Endometrial microvascular endothelial cells (primary cell): ENCODE data around the gene PLEKHA5. TPM values are rescaled to one million over a fixed set of nuclear protein-coding genes. Genes with fewer than 3 reads are reported as not detected.
"Not testable (repeated sequence)": the region's sequence is repeated elsewhere in the genome, so short reads cannot be mapped to it uniquely, and the experiment has no call there.

Experiments
- in situ Hi-C: cut with HindIII; loops from 2 replicates; pipeline ENCODE4 v1.10.0; 2017; ENCODE audit warnings: low sequenced_read_pairs, low pct_unique_long_range_greater_than_20kb; ENCODE audit errors: inconsistent ontology term
- total RNA-seq: library from RNA; depleted of rRNA; stranded (reverse); fragments of >200 nt; gene quantifications from one replicate; pipeline ENCODE4 v1.2.3, GENCODE V29; 2015; ENCODE audit errors: inconsistent ontology term

Gene PLEKHA5
- total RNA-seq, 1 donor from 2014 or later = 11.2 TPM

DNA sequence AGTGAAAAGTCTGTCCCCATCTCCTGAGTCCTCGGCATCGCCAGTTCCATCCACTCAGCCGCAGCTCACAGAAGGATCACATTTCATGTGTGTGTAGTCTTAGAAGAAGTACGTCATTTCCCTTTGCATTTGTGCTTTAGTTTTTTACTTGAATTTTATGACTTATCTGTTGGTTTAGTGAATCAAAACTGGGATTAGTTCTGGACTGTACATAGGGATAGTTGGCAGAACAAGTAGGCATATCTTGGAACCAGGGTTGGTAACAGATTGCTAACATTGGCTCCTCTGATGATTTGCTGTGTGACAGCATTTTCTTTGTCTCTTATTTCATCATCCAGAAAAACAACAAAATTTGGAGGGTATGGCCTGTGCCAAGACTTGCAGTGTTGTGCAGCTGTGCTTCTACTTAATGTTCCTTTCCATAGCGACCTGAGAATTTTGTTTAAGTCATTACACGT, 240.2 kb downstream of the PLEKHA5 start:
- in situ Hi-C loops = no loop called here

DNA sequence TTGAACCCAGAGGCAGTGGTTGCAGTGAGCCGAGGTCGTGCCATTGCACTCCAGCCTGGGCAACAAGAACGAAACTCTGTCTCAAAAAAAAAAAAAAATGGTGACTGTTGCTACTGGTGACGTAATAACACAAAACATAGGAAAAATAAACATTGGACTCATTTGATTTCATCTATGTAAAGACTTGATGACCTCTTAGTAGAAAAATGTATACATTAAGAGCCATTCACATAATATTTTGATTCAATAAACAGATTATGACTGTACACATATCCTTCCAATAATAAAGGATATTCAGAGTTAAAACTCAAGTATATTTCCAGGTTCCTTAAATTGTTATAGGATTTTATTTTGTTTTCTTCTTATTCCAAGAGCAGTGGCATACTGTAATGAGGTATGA, 244.1 kb downstream of the PLEKHA5 start:
- in situ Hi-C loops = no loop called here

DNA sequence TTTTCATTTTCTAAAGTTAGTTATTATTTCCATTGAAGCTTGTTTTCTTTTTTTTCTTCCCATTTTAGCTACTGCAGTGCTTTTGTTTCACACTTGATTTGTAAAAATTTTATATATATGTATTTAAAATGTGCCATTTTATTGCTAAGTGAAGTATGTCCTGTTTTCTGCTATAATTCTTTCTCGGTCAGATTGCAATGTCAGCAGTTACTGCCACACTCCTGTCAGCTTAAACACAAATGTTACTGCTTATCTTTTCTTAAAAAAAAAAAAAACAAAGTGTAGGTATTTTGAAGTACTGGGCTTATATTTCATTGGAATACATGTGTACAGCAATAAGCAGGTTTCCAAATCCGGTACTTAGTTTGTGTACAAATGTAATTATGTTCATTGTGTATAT, 246.4 kb downstream of the PLEKHA5 start:
- in situ Hi-C loops = no loop called here

DNA sequence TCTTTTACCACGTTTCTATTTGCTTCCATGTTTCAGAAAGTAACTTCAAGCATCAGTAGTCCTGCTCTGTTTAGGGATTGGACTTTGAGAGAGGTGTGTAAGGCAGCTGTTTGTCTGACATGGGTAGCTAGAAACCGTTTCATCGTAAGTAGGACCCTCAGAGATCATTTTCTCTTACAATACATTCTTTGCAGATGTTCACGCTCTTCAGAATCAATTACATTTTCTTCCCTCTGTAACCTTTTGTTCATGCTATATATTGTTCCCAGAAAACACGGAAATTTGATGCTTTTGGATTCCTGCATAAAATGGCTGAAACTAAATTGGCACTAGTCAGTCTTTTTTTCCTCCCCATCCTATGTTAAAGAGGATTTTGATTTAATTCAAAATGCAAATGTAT, 247.2 kb downstream of the PLEKHA5 start:
- in situ Hi-C loops = no loop called here

DNA sequence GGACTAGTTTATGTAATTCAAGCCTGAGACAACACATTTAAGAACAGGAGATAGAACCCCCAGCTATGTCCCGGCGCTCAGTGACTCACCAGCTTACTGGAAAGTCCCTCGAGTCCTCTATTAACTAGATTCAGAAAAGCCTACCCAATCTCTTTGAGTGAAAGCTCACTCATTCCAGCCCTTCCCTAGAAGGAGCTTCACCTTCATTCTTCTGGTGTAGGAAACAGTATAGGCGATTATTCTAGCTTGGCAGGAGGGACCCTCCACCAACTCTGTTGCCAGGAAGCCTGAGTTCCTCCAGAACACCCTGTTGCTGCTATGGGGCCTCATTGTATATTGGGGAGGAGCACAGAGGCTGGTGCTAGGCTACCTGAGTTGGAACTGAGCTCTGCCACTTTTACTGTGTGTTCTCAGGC, 252.6 kb downstream of the PLEKHA5 start:
- in situ Hi-C loops = no loop called here

DNA sequence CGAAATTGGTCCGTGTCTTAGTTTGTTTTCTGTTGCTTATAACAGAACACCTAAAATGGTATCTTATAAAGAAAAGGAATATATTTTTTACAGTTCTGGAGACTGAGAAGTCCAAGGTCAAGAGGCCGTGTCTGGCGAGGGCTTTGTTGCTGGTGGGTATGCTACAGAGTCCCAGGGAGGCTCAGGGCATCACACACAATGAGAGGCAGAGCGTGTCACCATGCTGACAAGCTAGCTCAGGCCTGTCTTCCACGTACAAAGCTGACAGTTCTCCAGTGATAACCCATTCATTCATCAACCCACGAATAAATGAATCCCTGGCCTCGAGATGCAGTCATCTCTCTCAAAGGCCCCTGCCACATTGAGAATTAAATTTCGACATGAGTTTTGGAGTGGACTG, 253.0 kb downstream of the PLEKHA5 start:
- in situ Hi-C loops = no loop called here

DNA sequence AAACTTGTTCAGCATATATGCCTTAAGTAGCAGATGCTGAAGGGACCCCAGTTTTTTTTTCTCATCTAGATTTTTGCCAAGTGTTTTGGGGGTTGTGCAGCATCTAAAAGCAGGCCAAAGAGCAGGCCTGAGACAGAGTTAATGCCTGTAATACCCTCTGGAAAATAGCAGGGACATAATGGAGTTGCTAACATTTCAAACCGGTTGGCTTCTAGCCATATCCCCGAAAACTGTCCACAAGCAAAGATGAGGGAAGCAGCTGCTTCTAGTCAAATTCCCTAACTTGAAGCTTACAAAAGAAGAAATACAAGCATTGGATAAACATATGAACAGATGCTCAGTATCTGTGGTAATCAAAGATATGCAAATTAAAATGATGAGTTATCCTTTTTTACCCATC, 257.6 kb downstream of the PLEKHA5 start:
- in situ Hi-C loops = no loop called here

DNA sequence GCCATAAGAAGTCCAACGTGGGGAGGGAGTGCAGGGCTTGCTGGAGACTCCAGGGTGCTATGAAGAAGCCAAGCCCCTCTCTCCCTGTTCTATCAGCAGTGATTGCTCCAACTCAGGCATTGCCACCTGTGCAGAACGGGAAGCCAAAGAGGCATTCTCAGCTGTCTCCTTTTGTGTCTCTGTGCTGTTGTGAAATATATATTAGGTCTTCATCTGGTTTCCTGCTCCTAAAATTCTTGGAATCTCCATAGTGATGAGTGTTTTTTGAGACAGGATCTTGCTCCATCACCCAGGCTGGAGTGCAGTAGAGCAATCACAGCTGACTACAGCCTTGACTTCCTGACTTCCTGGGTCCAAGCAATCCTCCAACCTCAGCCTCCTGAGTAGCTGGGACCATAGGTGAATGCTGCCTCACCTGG, 258.6 kb downstream of the PLEKHA5 start:
- in situ Hi-C loops = no loop called here

DNA sequence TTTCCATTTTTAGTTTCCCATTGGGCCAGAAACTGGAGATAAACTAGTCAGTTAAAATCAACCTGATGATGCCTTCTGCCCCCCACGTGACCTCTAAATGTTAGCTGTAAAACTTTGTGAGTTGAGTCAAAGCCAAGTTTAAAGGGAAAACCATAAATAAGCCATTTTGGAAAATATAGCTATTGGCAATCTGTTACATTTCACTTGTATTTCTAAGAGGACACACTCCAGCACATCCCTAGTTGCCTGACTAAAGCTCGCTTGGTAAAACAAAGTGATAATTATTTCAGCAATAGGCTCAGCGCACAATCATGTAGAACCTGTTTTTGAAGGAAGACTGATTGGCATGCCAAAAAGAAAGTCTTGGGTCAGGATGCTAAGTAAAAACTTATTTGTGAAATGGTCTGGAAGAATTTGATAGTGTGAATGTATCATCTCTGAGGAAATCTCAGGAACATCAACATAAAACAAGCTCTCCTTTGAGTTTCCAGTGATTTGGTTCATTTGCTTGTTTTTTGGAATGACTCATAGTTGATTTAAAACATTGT, 260.6 kb downstream of the PLEKHA5 start:
- in situ Hi-C loops = no loop called here

DNA sequence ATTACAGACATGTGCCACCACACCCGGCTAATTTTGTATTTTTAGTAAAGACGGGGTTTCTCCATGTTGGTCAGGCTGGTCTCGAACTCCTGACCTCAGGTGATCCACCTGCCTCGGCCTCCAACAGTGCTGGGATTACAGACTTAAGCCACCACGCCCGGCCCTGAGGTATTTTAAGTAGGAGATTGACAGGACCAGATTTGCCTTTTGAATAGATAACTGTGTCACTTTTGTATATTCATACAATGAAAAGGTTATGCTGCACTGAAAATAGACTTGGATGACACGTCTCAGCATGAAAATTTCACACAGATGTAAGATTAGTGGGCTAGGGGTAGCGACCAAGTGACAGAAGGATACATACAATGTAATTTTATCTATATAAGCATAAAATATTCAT, 263.1 kb downstream of the PLEKHA5 start:
- in situ Hi-C loops = not testable (repeated sequence)

DNA sequence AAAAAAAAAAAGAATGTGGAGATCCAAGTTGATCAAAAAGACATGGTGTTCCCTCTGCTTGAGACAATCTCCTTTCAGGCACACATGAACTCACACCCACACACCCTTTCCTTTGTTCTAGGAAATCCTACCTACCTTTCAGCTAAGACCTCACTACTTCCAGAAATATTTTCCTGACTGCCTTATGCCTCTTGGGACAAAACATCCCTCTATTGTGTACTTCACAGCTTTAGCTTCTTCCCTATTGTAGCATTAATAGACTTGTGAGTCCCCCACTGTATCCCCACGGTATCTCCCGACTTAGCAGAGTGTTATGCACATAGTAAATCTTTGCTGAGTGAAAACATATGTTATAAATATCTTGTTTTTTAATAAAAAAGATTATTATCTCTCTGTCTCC, 264.9 kb downstream of the PLEKHA5 start:
- in situ Hi-C loops = no loop called here

DNA sequence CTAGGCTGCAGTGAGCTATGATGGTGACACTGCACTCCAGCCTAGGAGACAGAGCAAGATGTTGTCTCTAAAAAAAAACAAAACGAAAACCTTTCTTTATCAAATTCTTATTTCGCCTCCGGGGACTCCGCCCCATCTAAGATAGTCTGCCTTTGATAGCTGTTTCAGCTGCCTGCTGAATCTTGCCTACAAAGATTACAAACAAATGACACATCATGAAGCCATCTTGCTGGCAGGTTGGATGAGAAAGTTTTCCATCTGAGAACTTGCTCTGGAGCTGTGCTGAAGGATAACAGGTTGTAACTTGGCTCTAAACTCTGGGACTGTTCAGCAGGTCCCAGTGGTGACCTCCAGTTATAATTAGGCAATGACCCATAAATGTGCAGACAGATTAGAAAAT, 268.0 kb downstream of the PLEKHA5 start:
- in situ Hi-C loops = no loop called here

DNA sequence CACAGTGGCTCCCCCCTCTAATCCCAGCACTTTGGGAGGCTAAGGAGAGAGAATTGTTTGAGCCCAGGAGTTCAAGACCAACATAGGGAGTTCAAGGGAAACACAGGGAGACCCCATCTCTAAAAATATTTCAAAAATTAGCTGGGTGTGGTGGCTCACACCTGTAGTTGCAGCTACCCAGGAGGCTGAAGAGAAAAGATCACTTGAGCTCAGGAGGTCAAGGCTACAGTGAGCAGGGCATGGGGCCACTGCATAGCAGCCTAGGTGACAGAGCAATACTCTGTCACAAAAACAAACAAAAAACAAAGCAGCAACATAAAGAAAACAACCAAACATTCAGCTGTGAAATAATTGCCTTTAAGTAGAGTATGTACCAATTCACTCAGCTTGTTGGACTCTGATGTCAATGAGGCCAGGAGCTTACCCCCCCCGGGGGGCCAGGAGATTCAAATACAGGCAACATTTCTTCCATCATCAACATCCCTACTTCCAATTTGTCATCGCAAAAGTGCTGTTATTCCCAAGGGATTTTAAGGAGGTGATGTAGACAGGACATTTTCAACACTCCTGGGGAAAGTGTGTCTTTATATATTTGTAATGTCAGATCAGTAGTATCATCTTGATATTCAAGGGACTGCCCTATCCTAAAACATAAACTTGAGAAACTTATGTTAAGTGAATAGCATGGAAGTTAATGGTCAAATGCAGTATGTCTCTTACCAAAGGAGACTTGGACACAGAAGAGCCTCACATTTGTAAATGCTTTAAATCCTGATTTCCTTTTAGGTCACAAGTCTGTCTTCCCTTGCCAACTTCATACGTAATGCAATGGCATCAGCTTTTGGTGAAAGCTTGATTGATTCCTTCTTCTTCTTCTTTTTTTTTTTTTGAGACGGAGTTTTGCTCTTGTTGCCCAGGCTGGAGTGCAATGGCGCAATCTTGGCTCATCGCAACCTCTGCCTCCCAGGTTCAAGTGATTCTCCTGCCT, 269.1 kb downstream of the PLEKHA5 start:
- in situ Hi-C loops = no loop called here

DNA sequence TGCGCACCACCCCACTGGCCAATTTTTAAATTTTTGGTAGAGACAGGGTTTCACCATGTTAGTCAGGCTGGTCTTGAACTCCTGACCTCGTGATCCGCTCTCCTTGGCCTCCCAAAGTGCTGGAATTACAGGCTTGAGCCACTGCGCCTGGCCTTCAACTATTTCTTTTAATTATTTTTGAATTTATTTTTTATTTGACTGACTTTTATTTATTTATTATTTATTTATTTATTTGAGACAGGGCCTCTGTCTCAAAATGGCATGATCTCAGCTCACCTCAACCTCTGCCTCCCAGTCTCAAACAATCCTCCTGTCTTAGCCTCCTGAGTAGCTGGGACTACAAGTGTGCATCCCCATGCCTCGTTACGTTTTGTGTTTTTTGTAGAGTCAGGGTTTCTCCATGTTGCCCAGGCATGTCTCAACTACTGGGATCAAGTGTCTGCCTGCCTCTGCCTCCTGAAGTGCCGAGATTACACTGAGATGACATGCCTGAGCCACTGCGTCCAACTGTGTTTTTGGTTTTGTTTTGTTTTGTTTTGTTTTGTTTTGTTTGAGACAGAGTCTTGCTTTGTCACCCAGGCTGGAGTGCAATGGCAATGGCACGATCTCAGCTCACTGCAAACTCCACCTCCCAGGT, 271.2 kb downstream of the PLEKHA5 start:
- in situ Hi-C loops = not testable (repeated sequence)

DNA sequence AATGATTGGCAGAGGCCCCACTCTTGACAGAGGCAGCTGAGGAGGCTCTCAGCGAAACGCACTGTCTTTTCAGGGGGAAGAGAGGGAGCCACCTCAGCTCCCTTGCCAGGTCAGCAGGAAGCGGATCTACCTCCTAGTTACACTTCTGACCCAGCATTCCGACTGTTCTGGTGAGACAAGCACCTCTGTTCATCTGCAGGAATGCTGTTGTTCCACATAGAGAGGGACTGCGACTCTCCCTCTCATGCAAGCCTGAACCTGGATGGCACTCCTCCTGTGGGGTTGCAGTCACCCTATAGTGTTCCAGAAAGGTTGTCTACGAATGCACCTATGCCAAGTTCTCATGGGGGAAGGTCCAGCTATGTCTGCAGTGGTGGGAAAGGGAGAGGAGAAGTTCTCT, 272.7 kb downstream of the PLEKHA5 start:
- in situ Hi-C loops = no loop called here

DNA sequence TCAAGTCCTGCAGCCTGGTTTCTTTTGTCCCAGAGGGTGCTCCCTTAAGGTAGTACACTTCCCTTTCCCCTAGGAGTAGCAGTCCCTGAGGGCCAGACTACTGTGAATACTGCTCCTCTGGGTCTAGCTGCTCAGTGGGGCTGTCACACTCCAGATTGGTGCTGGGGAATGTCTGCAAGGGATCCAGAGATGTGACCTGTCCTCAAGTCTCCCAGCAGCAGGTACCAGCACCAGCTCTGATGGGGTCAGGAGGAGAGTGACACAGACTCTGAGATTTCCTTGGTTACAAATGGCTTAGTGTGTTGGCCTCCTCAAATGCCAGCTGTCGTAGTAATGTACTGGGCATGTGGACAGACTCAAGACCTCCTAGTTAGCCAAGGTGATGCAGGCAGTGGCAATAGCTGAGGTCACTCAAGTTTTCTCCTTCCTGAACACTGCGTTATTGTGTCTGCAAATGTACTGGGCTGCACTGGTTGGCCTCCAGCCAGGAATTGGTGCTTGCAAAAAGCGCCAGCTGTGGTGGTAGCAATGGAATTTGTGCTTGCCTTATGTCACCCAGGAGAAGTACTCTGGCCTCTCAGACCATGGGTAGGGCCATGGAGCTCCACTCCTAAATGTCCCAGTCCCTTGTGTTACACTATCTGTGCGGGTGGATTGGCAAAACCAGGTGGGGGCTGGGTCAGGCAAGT, 273.4 kb downstream of the PLEKHA5 start:
- in situ Hi-C loops = no loop called here

DNA sequence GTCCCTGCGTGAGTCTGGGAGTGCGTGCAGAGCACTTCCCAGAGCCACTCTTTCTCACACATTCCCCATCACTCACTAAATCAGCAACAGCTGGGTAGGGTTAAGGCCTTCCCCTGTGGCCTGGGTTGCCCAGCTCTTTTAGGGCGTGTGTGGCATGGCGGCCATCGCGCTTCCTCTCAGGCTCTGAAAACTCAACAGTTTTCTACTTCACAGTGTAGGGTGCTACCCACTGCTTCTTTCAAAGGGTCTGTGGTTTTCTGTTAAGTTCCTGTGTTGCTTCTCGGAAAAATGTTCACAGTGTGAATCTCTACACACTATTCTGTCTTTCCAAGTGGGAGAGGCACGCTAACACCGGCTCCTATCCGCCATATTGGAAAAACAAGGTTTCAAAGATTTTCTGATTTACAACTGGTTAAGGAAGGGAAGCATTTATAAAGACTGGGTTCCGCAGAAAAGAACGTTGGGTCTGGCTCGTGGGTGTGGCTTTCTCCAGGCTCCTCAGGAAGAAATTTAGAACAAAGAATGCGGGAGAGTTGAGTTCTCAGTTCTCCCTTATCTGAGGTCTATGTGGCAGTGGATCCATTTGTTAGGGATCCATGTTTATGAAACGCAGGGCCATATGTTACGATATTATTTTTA, 274.8 kb downstream of the PLEKHA5 start:
- in situ Hi-C loops = no loop called here

DNA sequence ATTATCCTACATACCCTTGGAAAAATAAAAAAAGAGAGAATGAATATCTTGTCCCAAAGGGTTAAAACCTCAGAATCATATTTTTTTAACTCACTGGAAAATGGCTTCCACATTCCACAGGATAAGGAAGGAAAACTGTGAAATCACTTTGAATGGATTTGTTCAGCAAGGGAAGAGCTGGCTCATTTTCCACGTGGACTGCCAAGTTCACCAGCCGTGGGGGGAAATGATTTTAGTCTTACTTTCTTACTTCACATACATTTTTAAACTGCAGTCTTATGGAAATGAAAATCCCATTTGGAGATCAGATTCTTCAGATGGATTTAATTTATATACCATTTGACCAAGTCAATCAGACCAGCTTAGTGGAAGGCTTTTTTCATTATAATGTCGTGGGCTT, 279.8 kb downstream of the PLEKHA5 start:
- in situ Hi-C loops = no loop called here

DNA sequence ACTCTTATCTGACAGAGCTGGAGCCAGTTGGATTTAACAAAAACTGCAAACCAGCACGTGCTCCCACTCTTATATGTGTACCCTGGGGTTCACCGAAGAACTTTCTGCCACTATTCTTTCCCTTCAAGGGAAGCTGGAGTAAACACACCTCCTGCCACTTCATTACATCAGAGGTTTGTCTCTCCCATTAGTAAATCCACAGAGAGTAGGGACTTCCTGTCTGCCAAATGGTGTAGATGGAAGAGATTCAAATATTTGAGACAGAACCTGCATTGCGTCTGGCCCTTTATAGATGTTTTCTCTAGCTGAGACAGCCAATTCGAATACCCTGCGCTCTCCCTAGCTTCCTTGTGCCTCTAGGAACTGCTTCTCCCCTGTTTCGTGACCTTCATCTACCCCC, 280.7 kb downstream of the PLEKHA5 start:
- in situ Hi-C loops = no loop called here
